ENCODE measurements around the gene CFAP65. TPM values are rescaled to one million over a fixed set of nuclear protein-coding genes. Genes with fewer than 3 reads are reported as not detected.

Gene CFAP65
- total RNA-seq, 1 donor from 2014 or later: 0.80 TPM

DNA sequence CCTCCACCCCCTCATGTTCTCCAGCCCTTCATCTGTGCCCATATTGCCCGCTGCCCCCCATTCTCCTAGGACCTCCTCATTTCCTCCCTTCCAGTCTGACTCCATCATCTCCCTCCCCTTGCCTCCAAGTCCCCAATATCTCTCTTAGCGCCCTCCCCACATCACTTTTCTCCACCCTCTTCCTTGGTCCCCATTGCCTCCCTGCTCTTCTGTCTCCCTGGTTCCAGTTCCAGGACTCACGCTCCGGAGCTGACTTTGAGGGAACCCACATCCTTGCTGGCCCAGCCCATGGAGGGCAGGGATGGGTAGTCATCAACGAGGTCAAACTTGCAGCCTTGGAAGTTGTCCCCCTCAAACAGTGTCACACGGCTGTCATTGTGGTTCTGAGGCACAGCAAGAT, 50.7 kb downstream of the CFAP65 start:
- Histone ChIP-seq H4K20me1 (ENCODE audit: low read depth) (peaks cover 95% of the 10 kb centered on the region), H2AFZ (replicated peaks) (no peak overlapping the region), H3F3A (ENCODE audit: low read depth) (peaks cover 12% of the 10 kb centered on the region), H3K9ac (no peak overlapping the region), H3K4me2 (no peak overlapping the region), H3K4me3 (no peak overlapping the region), H3K79me2 (ENCODE audit: low read depth) (no peaks in the 10 kb centered on the region), H3K36me3 (no peaks in the 10 kb centered on the region), H3K27me3 (peaks cover 100% of the 10 kb centered on the region), H3K27ac (no peak overlapping the region), H3K9me3 (ENCODE audit: low read depth) (no peaks in the 10 kb centered on the region), H3K4me1 (peaks cover 17% of the 10 kb centered on the region)
- Mint-ChIP-seq H3K27ac (no peak overlapping the region), H3K4me1 (peaks cover 3% of the 10 kb centered on the region), H3K9me3 (peaks cover 5% of the 10 kb centered on the region), H3K36me3 (no peaks in the 10 kb centered on the region), H3K4me3 (no peak overlapping the region), H3K27me3 (ENCODE audit: insufficient read depth, low read depth) (peaks cover 92% of the 10 kb centered on the region)
- TF ChIP-seq EZH2phosphoT487 (IDR thresholded peaks at IDR 0.05) (no peak), EZH2 (IDR thresholded peaks at IDR 0.05) (no peak)
- TF ChIP-seq, protein P1, sequence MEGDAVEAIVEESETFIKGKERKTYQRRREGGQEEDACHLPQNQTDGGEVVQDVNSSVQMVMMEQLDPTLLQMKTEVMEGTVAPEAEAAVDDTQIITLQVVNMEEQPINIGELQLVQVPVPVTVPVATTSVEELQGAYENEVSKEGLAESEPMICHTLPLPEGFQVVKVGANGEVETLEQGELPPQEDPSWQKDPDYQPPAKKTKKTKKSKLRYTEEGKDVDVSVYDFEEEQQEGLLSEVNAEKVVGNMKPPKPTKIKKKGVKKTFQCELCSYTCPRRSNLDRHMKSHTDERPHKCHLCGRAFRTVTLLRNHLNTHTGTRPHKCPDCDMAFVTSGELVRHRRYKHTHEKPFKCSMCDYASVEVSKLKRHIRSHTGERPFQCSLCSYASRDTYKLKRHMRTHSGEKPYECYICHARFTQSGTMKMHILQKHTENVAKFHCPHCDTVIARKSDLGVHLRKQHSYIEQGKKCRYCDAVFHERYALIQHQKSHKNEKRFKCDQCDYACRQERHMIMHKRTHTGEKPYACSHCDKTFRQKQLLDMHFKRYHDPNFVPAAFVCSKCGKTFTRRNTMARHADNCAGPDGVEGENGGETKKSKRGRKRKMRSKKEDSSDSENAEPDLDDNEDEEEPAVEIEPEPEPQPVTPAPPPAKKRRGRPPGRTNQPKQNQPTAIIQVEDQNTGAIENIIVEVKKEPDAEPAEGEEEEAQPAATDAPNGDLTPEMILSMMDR (IDR thresholded peaks at IDR 0.05): no peak
- no peak for DNase-seq (ENCODE audit: low spot score)

DNA sequence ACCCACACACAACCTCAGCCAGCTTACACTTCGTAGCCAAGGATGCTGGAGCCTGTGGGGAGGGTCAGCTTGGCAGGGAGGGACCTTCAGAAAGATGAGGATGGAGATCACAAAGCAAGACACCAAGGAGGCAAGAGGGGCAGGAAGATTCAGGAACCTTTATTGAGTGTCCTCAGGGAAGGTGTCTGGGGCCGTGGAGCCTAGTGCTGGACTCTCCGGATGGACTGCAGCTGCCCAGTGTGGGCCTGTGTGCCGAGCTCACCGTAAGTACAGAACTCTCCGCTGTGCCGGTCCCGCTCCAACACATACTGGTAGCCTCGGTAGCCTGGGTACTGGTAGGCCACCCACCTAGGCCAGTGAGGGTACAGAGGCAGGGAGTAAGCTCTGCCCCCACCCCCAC, 51.3 kb downstream of the CFAP65 start:
- TF ChIP-seq EZH2phosphoT487 (IDR thresholded peaks at IDR 0.05) (no peak), EZH2 (IDR thresholded peaks at IDR 0.05) (no peak)
- TF ChIP-seq, protein P1 (IDR thresholded peaks at IDR 0.05): no peak
- Mint-ChIP-seq H3K4me1 (peaks cover 3% of the 10 kb centered on the region), H3K27me3 (ENCODE audit: insufficient read depth, low read depth) (peaks cover 90% of the 10 kb centered on the region), H3K4me3 (no peak overlapping the region), H3K27ac (no peak overlapping the region), H3K36me3 (no peaks in the 10 kb centered on the region), H3K9me3 (peaks cover 1% of the 10 kb centered on the region)
- H2AFZ ChIP-seq (replicated peaks): no peak overlapping the region
- no peaks in the 10 kb centered on the region for H3K9me3 ChIP-seq (ENCODE audit: low read depth)
- no peaks in the 10 kb centered on the region for H3K79me2 ChIP-seq (ENCODE audit: low read depth)
- peaks cover 12% of the 10 kb centered on the region for H3F3A ChIP-seq (ENCODE audit: low read depth)
- DNase-seq (ENCODE audit: low spot score): no peak
- H3K27ac ChIP-seq: no peak overlapping the region
- H3K27me3 ChIP-seq: peaks cover 100% of the 10 kb centered on the region
- peaks cover 95% of the 10 kb centered on the region for H4K20me1 ChIP-seq (ENCODE audit: low read depth)
- H3K36me3 ChIP-seq: no peaks in the 10 kb centered on the region
- H3K4me3 ChIP-seq: no peak overlapping the region
- H3K4me1 ChIP-seq: peaks cover 18% of the 10 kb centered on the region
- no peak overlapping the region for H3K4me2 ChIP-seq
- no peak overlapping the region for H3K9ac ChIP-seq

DNA sequence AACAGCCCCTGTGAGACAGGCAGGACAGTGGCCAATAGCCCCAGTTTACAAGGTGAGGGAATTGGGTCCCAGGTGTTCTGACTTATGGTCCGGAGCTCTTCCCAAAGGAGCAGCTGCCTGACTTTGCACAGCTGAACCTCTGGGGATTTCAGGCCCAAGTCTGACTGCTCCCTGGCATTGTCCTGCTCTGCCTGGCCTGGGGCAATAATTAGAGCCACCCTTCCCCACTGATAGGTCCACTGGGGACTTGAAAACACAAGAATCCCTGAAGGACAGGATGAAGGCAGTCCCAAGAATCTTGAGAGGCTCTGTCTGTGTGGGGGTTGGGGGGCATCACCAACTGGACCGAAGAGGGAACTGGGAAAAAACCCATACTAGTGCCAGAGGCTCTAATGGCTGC, 52.7 kb downstream of the CFAP65 start:
- Histone ChIP-seq H3K27ac (no peak overlapping the region), H3K9me3 (ENCODE audit: low read depth) (no peaks in the 10 kb centered on the region), H3K79me2 (ENCODE audit: low read depth) (no peaks in the 10 kb centered on the region), H3K27me3 (peaks cover 100% of the 10 kb centered on the region), H3K4me3 (no peak overlapping the region), H3K9ac (no peak overlapping the region), H4K20me1 (ENCODE audit: low read depth) (peaks cover 95% of the 10 kb centered on the region), H3K36me3 (no peaks in the 10 kb centered on the region), H3F3A (ENCODE audit: low read depth) (peaks cover 7% of the 10 kb centered on the region), H3K4me2 (no peak overlapping the region), H2AFZ (replicated peaks) (no peak overlapping the region), H3K4me1 (peaks cover 17% of the 10 kb centered on the region)
- H3K27me3 Mint-ChIP-seq (ENCODE audit: insufficient read depth, low read depth): peaks cover 87% of the 10 kb centered on the region
- no peak overlapping the region for H3K27ac Mint-ChIP-seq
- H3K4me3 Mint-ChIP-seq: no peak overlapping the region
- TF ChIP-seq, protein P1 (IDR thresholded peaks at IDR 0.05): no peak
- TF ChIP-seq EZH2 (IDR thresholded peaks at IDR 0.05) (no peak), EZH2phosphoT487 (IDR thresholded peaks at IDR 0.05) (no peak)
- no peaks in the 10 kb centered on the region for H3K36me3 Mint-ChIP-seq
- DNase-seq (ENCODE audit: low spot score): no peak
- H3K4me1 Mint-ChIP-seq: peaks cover 3% of the 10 kb centered on the region
- H3K9me3 Mint-ChIP-seq: peaks cover 1% of the 10 kb centered on the region

Data from neural progenitor cell (in vitro differentiated cells).